HL-60/S4 (cell line): ENCODE results near the gene LARP1.

ENCODE experiments used
- in situ Hi-C: fragments of 300-500 bp; cut with MboI; formaldehyde crosslinking; loops from 2 replicates; pipeline ENCODE4 v1.14.3; 2022; ENCODE audit warnings: low sequenced_read_pairs

Gene LARP1

GRCh38 chr5:154850255-154851062 is 95.3 kb downstream of the LARP1 start, which contains the start of gene FAXDC2:
TSS of gene FAXDC2 (minus strand) at chr5:154850603. CDS start at chr5:154838178, 12,425 bp downstream.
- in situ Hi-C loops = no loop called here

GRCh38 chr5:154851351-154851750 is 96.2 kb downstream of the LARP1 start:
- in situ Hi-C loops = no loop called here

- in situ Hi-C loops = no loop called here
These were observed 102.5 kb downstream of the LARP1 start for GRCh38 chr5:154857530-154858296.

- in situ Hi-C loops = no loop called here
These were observed 103.3 kb downstream of the LARP1 start, which contains the start of gene CNOT8 for GRCh38 chr5:154858297-154858971. TSS of gene CNOT8 (plus strand) at chr5:154858627. CDS start at chr5:154863279, 4,652 bp downstream.

- in situ Hi-C loops = no loop called here
These were observed 104.0 kb downstream of the LARP1 start for GRCh38 chr5:154858972-154859871.

GRCh38 chr5:154860123-154860522 is 104.9 kb downstream of the LARP1 start:
- in situ Hi-C loops = no loop called here

GRCh38 chr5:154860765-154861164 is 105.6 kb downstream of the LARP1 start:
- in situ Hi-C loops = no loop called here

- in situ Hi-C loops = no loop called here
These were observed 106.8 kb downstream of the LARP1 start for GRCh38 chr5:154861946-154862345.

GRCh38 chr5:154862766-154863165 is 107.6 kb downstream of the LARP1 start:
- in situ Hi-C loops = no loop called here

- in situ Hi-C loops = no loop called here
These were observed 108.3 kb downstream of the LARP1 start for GRCh38 chr5:154863291-154864080.

GRCh38 chr5:154865466-154866184 is 110.4 kb downstream of the LARP1 start:
- in situ Hi-C loops = no loop called here

- in situ Hi-C loops = no loop called here
These were observed 111.7 kb downstream of the LARP1 start for GRCh38 chr5:154866841-154867240.
